Esophagus muscularis mucosa (tissue), 4 donors: Measurements from ENCODE around the gene ZNF675. TPM values are rescaled to one million over a fixed set of nuclear protein-coding genes. Genes with fewer than 3 reads are reported as not detected.
"Not testable (repeated sequence)": the region's sequence is repeated elsewhere in the genome, so short reads cannot be mapped to it uniquely, and the experiment has no call there.

Source experiments
- DNase-seq: peaks from one replicate; pipeline ENCODE4 v3.0.0-alpha.2; 2017; ENCODE audit errors: extremely low spot score
- H3K27ac ChIP-seq, 4 donors: fragments of 200-600 bp; sonication (generic); replicated peaks in 1 of 4; 1 replicate in 3 of 4; 2 replicates in 1 of 4; pipeline ENCODE4 v1.5.1; 2016 to 2019; ENCODE audit warnings: mild to moderate bottlenecking in 1 of 4
- H3K27me3 ChIP-seq, 4 donors: fragments of 200-600 bp; sonication (generic); one replicate each; pipeline versions ENCODE4 v1.5.1 to v1.6.0; 2016 to 2019
- H3K36me3 ChIP-seq, 4 donors: fragments of 200-600 bp; sonication (generic); one replicate each; pipeline ENCODE4 v1.5.1; 2016 to 2019
- H3K4me1 ChIP-seq, 4 donors: fragments of 200-600 bp; sonication (generic); one replicate each; pipeline ENCODE4 v1.5.1; 2016 to 2019
- H3K4me3 ChIP-seq, 4 donors: fragments of 200-600 bp; sonication (generic); 1 replicate in 2 of 4; 2 replicates in 2 of 4; pipeline ENCODE4 v1.5.1; 2016 to 2019; ENCODE audit warnings: mild to moderate bottlenecking in 4 of 4, moderate library complexity in 1 of 4
- H3K9me3 ChIP-seq, 4 donors: fragments of 200-600 bp; sonication (generic); 1 replicate in 3 of 4; 2 replicates in 1 of 4; pipeline ENCODE4 v1.5.1; 2016 to 2019
- EP300 ChIP-seq: sonication (generic); formaldehyde crosslinking; IDR thresholded peaks from one replicate; pipeline ENCODE4 v1.6.1; 2017; ENCODE audit warnings: antibody characterized with exemption
- POLR2A ChIP-seq: fragments of 450-650 bp; IDR thresholded peaks from one replicate; pipeline ENCODE4 v1.6.1; 2017; ENCODE audit warnings: antibody characterized with exemption, moderate library complexity, mild to moderate bottlenecking, low read depth
- POLR2AphosphoS5 ChIP-seq, 2 donors: sonication (generic); formaldehyde crosslinking; IDR thresholded peaks; one replicate each; pipeline ENCODE4 v1.6.1; 2017; ENCODE audit warnings: antibody characterized with exemption in 2 of 2
- WGBS: methylation state at CpG from one replicate; pipeline ENCODE4 v1.1.5; 2018; 5-methylcytosine and 5-hydroxymethylcytosine counted together
- intact Hi-C: fragments of 100-400 bp; cut with DNase I; formaldehyde crosslinking; loops from one replicate; pipeline ENCODE4 v1.15.1; 2023
- total RNA-seq, 4 donors: library from RNA; depleted of rRNA; stranded (reverse); fragments of >200 nt; gene quantifications; one replicate each; pipeline versions ENCODE4 v1.1.0 to v1.2.1, GENCODE V29; 2016
- TF ChIP-seq, protein P1 (sequence below), 3 experiments: fragments of 200-600 bp in 2 of 3; fragments of 450-650 bp in 1 of 3; sonication (generic) in 2 of 3; IDR thresholded peaks; one replicate each; pipeline ENCODE4 v1.5.1; 2017 to 2019; ENCODE audit warnings: antibody characterized with exemption in 3 of 3, mild to moderate bottlenecking in 2 of 3, moderate library complexity in 1 of 3

Gene ZNF675
- total RNA-seq: 1 to 10 TPM; 3.6 to 7.1 (median 3.8) TPM

DNA sequence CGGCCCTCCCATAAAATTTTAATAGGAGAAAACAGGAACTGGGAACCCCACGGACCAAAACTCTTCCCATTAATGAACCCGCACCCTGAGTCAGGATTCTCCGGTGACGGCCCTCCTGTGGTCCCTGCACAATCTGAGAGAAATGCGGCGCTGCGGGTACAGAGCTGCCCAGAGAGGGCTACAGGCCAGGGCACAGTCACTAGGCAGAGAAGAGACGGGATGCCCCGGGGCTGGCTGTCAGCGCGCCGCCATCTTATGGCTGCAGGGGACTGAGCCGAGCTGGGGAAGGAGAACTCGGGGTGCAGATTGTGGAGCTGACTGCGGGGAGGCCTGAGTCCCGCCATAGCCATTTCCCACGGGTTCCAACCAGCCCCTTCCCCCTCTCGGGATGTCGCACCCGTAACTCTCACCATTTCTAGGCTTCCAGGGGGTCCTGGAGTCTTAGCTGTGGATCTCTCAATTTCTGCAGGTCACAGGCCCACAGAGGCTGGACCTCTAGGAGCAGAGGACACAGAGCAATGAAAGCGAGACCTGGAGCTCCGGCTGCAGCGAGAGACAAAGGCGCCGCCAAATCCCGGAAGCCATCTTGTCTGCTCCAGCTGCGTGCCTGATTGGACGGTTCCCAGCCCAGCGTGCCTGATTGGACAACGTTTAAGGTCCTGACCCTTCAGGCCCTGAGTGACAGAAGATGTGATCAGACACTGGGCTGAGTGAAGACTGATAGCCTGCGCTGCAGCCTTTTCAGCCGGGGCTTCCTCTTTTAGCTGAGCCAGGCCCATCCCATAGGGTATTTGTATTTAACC lies at the start of gene ZNF675:
Gene ZNF675, minus strand, starts transcription at position 592 of the 803 bp plus-strand sequence. Its CDS starts 179 bp downstream, at position 413.
- Histone ChIP-seq H3K4me3 (peak within 1 kb of the TSS; percentile 75 to 91 (median 82)), H3K27me3 (no peaks in the 10 kb centered on the region), H3K36me3 (peaks cover 0 to 6% (median 0%) of the 10 kb centered on the region in 4 donors), H3K9me3 (no peaks in the 10 kb centered on the region), H3K4me1 (peaks cover 6 to 19% (median 15%) of the 10 kb centered on the region in 4 donors), H3K27ac (peak within 1 kb of the TSS; percentile 79 to 87 (median 85))
- WGBS: 0% methylated on average over 15 of the region's 33 CpGs
- DNase-seq: peak; percentile 98
- intact Hi-C loops: no loop called here
- TF ChIP-seq EP300: no peak
- TF ChIP-seq, protein P1, sequence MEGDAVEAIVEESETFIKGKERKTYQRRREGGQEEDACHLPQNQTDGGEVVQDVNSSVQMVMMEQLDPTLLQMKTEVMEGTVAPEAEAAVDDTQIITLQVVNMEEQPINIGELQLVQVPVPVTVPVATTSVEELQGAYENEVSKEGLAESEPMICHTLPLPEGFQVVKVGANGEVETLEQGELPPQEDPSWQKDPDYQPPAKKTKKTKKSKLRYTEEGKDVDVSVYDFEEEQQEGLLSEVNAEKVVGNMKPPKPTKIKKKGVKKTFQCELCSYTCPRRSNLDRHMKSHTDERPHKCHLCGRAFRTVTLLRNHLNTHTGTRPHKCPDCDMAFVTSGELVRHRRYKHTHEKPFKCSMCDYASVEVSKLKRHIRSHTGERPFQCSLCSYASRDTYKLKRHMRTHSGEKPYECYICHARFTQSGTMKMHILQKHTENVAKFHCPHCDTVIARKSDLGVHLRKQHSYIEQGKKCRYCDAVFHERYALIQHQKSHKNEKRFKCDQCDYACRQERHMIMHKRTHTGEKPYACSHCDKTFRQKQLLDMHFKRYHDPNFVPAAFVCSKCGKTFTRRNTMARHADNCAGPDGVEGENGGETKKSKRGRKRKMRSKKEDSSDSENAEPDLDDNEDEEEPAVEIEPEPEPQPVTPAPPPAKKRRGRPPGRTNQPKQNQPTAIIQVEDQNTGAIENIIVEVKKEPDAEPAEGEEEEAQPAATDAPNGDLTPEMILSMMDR (IDR thresholded peaks at IDR 0.05): no peak
- TF ChIP-seq POLR2AphosphoS5 (IDR thresholded peaks at IDR 0.05): peak; percentile 37 to 47
- no peak for TF ChIP-seq POLR2A

DNA sequence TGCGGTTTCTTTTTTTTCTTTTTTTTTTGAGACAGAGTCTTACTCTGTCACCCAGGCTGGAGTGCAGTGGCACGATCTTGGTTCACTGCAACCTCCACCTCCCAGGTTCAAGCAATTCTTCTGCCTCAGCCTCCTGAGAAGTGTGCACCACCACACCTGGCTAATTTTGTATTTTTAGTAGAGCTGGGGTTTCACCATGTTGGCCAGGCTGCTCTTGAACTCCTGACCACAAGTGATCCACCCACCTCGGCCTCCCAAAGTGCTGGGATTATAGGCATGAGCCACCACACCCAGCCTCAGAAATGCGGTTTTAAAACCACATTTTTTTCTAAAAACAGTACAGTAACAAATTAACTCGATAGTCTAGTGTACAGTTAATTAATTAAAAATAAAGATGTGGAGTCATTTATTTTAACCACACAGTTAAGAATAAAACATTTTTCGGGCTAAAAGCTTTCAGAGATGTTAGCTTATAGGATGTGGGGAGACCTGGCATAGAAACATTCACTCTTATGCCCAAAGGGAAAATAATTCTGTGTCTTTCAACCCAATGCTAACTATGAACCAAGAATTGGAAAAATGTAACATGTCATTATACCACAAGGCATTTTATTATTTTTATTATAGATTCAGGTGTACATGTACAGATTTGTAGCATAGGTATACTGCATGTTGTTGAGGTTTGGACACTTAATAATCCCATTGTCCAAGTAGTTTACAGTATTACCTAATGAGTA lies 43.9 kb upstream of the ZNF675 start:
- H3K27ac ChIP-seq, intact Hi-C loops, H3K4me1 ChIP-seq, H3K9me3 ChIP-seq, H3K36me3 ChIP-seq, H3K27me3 ChIP-seq, H3K4me3 ChIP-seq, DNase-seq: not testable (repeated sequence)
- 87% methylated on average over 6 of the region's 6 CpGs for WGBS

DNA sequence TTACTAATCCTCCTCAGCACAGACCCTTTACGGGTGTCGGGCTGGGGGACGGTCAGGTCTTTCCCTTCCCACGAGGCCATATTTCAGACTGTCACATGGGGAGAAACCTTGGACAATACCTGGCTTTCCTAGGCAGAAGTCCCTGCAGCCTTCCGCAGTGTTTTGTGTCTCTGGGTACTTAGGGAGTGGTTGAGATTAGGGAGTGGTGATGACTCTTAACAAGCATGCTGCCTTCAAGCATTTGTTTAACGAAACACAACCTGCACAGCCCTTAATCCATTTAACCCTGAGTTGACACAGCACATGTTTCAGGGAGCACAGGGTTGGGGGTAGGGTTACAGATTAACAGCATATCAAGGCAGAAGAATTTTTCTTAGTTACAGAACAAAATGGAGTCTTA lies 37.1 kb upstream of the ZNF675 start:
- H3K4me1 ChIP-seq, H3K27ac ChIP-seq, intact Hi-C loops, H3K4me3 ChIP-seq, DNase-seq, H3K9me3 ChIP-seq, H3K36me3 ChIP-seq: not testable (repeated sequence)
- 13% methylated on average over 4 of the region's 6 CpGs for WGBS
- peaks cover 0 to 15% (median 0%) of the 10 kb centered on the region in 4 donors for H3K27me3 ChIP-seq

DNA sequence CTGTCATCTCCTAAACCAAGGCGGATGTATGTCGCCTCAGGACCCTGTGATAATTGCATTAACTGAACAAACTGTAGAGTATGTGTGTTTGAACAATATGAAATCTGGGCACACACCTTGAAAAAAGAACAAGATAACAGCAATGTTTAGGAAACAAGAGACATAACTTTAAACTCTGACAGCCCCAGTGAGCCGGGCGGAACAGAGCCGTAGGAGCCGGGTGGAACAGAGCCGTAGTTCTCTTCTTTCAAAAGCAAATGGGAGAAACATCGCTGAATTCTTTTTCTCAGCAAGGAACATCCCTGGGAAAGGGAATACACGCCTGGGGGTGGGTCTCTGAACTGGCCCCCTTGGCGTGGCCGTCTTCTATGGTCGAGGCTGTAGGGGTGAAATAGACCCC lies 31.8 kb upstream of the ZNF675 start:
- Histone ChIP-seq H3K9me3 (no peaks in the 10 kb centered on the region), H3K27me3 (peaks cover 0 to 15% (median 0%) of the 10 kb centered on the region in 4 donors), H3K36me3 (no peaks in the 10 kb centered on the region), H3K4me3 (no peak overlapping the region), H3K27ac (no peak overlapping the region), H3K4me1 (no peaks in the 10 kb centered on the region)
- no peak for DNase-seq
- WGBS: 16% methylated on average over 12 of the region's 12 CpGs
- intact Hi-C loops: no loop called here
- no peak for TF ChIP-seq EP300

DNA sequence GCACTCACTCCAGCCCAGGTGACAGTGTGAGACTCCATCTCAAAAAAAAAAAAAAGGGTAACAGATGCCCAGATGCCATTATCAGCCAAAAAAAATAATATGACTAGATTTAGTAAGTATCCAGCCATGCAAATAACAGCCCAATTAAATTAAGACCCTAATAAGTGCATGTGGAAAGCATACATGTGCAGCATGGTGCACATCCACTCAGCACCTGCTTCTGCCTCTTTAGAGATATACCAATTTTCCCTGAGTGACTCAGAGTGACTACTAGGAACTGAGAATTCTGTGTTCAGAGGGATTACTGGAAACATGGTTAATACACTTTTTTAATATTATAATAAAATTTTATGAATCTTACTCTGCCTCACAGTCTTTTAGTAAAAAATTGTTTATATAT lies 29.8 kb upstream of the ZNF675 start:
- peaks cover 0 to 15% (median 0%) of the 10 kb centered on the region in 4 donors for H3K27me3 ChIP-seq
- intact Hi-C loops: no loop called here
- H3K4me1 ChIP-seq: no peaks in the 10 kb centered on the region
- no peak overlapping the region for H3K27ac ChIP-seq
- H3K36me3 ChIP-seq: no peaks in the 10 kb centered on the region
- H3K9me3 ChIP-seq: no peaks in the 10 kb centered on the region
- no peak overlapping the region for H3K4me3 ChIP-seq
- no peak for DNase-seq
- TF ChIP-seq EP300: no peak
- TF ChIP-seq POLR2A: no peak
- TF ChIP-seq, protein P1 (IDR thresholded peaks at IDR 0.05): no peak
- no peak for TF ChIP-seq POLR2AphosphoS5 (IDR thresholded peaks at IDR 0.05)

DNA sequence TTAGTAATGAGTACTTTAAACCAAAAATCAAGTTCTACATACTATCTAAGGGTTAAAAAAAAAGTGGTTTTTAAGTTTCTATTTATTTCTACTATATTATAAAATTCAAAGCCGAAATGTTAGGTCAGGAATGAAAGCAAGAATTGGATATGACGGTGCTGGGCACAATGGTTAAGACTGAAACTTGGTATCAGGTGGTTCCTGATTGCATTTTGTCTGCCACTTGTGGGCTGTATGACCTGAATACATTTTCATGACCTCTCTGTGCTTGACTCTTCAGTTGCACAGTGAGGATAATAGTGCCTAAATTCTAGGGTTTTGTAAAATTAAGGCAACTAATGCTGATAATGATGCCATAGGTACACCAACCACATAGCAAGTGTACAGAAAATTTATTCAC lies 22.3 kb upstream of the ZNF675 start:
- DNase-seq: no peak
- no peak overlapping the region for H3K27ac ChIP-seq
- TF ChIP-seq EP300: no peak
- no peak for TF ChIP-seq POLR2AphosphoS5 (IDR thresholded peaks at IDR 0.05)
- TF ChIP-seq POLR2A: no peak
- TF ChIP-seq, protein P1 (IDR thresholded peaks at IDR 0.05): no peak
- intact Hi-C loops: no loop called here
- no peak overlapping the region for H3K4me3 ChIP-seq
- no peaks in the 10 kb centered on the region for H3K9me3 ChIP-seq
- no peaks in the 10 kb centered on the region for H3K27me3 ChIP-seq
- 31% methylated on average over 2 of the region's 2 CpGs for WGBS
- H3K36me3 ChIP-seq: no peaks in the 10 kb centered on the region
- no peaks in the 10 kb centered on the region for H3K4me1 ChIP-seq
